ENCODE results near the gene CDC27. TPM values are rescaled to one million over a fixed set of nuclear protein-coding genes. Genes with fewer than 3 reads are reported as not detected.

CDC27 gene
- total and polyA plus RNA-seq, 2 of the 4 experiments (the other 2 are of a cell fraction), result 47.7 to 190 TPM

DNA sequence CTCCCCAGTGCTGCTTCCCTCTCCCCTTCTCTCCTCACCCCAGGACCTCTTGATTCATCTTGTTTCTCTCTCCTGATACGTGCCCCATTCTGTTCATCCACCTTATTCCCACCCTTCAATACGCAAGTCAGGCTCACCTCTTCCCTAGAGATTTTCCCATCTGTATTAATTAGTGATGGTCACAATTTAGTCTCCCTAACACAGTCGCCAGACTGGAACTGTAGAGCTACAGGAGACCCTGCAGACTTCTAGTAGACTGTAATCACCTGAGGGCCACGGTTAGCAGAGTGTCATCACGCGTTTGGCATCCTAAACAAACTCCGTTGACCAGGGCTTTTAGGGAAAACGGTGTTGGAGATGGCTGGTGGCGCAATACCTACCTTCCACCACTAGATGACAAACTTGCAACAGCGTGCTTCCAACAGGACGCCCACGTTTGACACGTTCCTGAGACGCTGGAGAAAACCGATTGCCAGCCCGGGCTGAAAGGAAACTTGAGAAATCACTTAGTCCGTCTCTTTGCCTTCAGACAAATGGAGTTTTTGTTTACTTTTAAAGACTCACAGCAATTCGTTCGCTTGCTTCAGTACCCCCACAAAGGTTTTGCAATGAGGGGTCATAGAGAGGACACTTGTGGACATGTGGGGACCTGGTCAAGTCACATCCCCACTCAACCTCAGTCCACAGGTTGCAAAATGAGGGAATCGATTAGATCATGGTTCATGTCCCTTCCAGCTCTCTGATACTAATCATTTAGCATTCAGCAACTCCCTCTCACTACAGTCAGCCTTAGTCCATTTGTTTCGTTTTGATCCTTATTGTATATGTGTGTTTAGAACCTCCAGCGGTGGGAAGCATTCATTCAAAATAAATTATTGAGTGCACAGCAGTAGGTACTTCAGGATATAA lies 40.7 kb upstream of the CDC27 start:
- ATAC-seq (ENCODE audit: low read depth) (peak; percentile 85), DNase-seq (peak; percentile 96)
- dilution Hi-C loops (cut with HindIII; ENCODE audit: low sequenced_read_pairs, unreplicated experiment) (no loop called here), intact Hi-C loops (cut with micrococcal nuclease) (loop anchor here (1.0 to 2.0 kb wide), 3 partner anchors 50 to 385 kb away; no protein-coding TSS in a partner anchor), in situ Hi-C loops (cut with MboI; ENCODE audit: low sequenced_read_pairs) (loop anchor here (5.0 to 10.0 kb wide), 2 partner anchors 83 to 385 kb away; no protein-coding TSS in a partner anchor)
- Histone ChIP-seq H4K5ac (ENCODE audit: low read depth, low read length) (peak overlapping the region; percentile 77), H3K23ac (ENCODE audit: low read depth, low read length) (peak overlapping the region; percentile 86), H4K8ac (ENCODE audit: low read depth in 2 of 2, low read length in 2 of 2) (peak overlapping the region; percentile 53 to 93), H2AFZ (replicated peaks; ENCODE audit: low read length, poor library complexity) (peak overlapping the region; percentile 73), H3K9me1 (ENCODE audit: insufficient read depth, low read length) (peaks cover 20% of the 10 kb centered on the region), H2AK9ac (replicated peaks; ENCODE audit: low read depth, low read length, poor library complexity) (no peak overlapping the region), H2AK5ac (ENCODE audit: low read depth, low read length) (peak overlapping the region; percentile 95), H3K14ac (replicated peaks; ENCODE audit: low read depth, low read length) (peak overlapping the region; percentile 92), H2BK5ac (ENCODE audit: low read depth, low read length, poor library complexity, severe bottlenecking) (peak overlapping the region; percentile 92), H3K4me1 (ENCODE audit: control insufficient read depth, insufficient read depth, low read length) (peaks cover 24% of the 10 kb centered on the region), H4K91ac (ENCODE audit: insufficient read depth, low read depth, low read length) (peak overlapping the region; percentile 90), H3K79me1 (ENCODE audit: low read depth in 1 of 2, low read length in 2 of 2) (peaks cover 0 to 6% of the 10 kb centered on the region in 2 experiments; a peak in 2 of 4 replicates), H3K56ac (ENCODE audit: extremely low read depth, insufficient read depth, low read length) (peak overlapping the region; percentile 70), H3K9me3 (ENCODE audit: control insufficient read depth, insufficient read depth, low read length) (no peaks in the 10 kb centered on the region), H2BK120ac (ENCODE audit: low read depth, low read length) (peak overlapping the region; percentile 97), H3K27ac (ENCODE audit: insufficient read depth, low read length) (peak overlapping the region; percentile 72), H3K18ac (ENCODE audit: low read depth, low read length) (peak overlapping the region; percentile 84), H3K27me3 (ENCODE audit: control insufficient read depth, insufficient read depth, low read length) (no peaks in the 10 kb centered on the region), H3K9ac (ENCODE audit: low read depth, low read length) (peak overlapping the region; percentile 54), H3K36me3 (ENCODE audit: control insufficient read depth, insufficient read depth, low read length) (no peaks in the 10 kb centered on the region), H3K4me3 (ENCODE audit: insufficient read depth, low read depth, low read length) (peak overlapping the region; percentile 5; the same call in 1 of the 2 replicates), H4K20me1 (ENCODE audit: insufficient read depth, low read length) (no peaks in the 10 kb centered on the region), H3K4ac (ENCODE audit: low read depth, low read length) (peak overlapping the region; percentile 91), H3K4me2 (ENCODE audit: low read depth, low read length) (peak overlapping the region; percentile 77), H2BK20ac (ENCODE audit: low read depth, low read length) (peak overlapping the region; percentile 97), H2BK15ac (ENCODE audit: low read depth, low read length) (peak overlapping the region; percentile 82)
- no TSS peak for BruUV-seq (replicated peaks)
- CTCF ChIA-PET, result interaction anchor here (0.9 to 3.4 kb wide), 5 partner anchors 10 to 385 kb away, joined by 3 to 30 read pairs (median 3); no protein-coding TSS in a partner anchor
- WGBS, 2 experiments (ENCODE audit: extremely low coverage in 2 of 2, insufficient read length in 1 of 2), result 0% methylated on average over 7 of the region's 22 CpGs; no CpG with 5 or more reads in 1 of the 2 experiments
- POLR2A ChIA-PET (ENCODE audit: unreplicated experiment), result no interaction called here
- TF ChIP-seq MAZ (IDR thresholded peaks at IDR 0.05; ENCODE audit: borderline replicate concordance, low read depth, low read length) (no peak), BHLHE40 (IDR thresholded peaks at IDR 0.05; ENCODE audit: low read depth, low read length) (peak; percentile 91), POLR2A (IDR thresholded peaks at IDR 0.05; ENCODE audit: low read depth, low read length) (peak; percentile 68), SMC3 (IDR thresholded peaks at IDR 0.05; ENCODE audit: low read depth, low read length) (peak; percentile 100), FOS (IDR thresholded peaks at IDR 0.05; ENCODE audit: low read depth, low read length) (no peak; the same call in 1 of the 2 replicates), CHD1 (IDR thresholded peaks at IDR 0.05; ENCODE audit: low read depth, low read length) (0 out of 2 replicates have a peak, but pooled peaks have one; percentile 24), RCOR1 (IDR thresholded peaks at IDR 0.05; ENCODE audit: insufficient replicate concordance, low read length) (peak; percentile 63), NFE2L2 (IDR thresholded peaks at IDR 0.05; ENCODE audit: low read depth, low read length) (no peak), CEBPB (IDR thresholded peaks at IDR 0.05; ENCODE audit: low read depth, low read length) (peak; percentile 95)
- TF ChIP-seq, protein P1, sequence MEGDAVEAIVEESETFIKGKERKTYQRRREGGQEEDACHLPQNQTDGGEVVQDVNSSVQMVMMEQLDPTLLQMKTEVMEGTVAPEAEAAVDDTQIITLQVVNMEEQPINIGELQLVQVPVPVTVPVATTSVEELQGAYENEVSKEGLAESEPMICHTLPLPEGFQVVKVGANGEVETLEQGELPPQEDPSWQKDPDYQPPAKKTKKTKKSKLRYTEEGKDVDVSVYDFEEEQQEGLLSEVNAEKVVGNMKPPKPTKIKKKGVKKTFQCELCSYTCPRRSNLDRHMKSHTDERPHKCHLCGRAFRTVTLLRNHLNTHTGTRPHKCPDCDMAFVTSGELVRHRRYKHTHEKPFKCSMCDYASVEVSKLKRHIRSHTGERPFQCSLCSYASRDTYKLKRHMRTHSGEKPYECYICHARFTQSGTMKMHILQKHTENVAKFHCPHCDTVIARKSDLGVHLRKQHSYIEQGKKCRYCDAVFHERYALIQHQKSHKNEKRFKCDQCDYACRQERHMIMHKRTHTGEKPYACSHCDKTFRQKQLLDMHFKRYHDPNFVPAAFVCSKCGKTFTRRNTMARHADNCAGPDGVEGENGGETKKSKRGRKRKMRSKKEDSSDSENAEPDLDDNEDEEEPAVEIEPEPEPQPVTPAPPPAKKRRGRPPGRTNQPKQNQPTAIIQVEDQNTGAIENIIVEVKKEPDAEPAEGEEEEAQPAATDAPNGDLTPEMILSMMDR (conservative IDR thresholded peaks at IDR 0.05; ENCODE audit: low read depth, low read length), result peak; percentile 99
- TF ChIP-seq, protein P2, sequence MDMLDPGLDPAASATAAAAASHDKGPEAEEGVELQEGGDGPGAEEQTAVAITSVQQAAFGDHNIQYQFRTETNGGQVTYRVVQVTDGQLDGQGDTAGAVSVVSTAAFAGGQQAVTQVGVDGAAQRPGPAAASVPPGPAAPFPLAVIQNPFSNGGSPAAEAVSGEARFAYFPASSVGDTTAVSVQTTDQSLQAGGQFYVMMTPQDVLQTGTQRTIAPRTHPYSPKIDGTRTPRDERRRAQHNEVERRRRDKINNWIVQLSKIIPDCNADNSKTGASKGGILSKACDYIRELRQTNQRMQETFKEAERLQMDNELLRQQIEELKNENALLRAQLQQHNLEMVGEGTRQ (IDR thresholded peaks at IDR 0.05; ENCODE audit: low read depth, low read length), result no peak
- TF ChIP-seq, protein P3, sequence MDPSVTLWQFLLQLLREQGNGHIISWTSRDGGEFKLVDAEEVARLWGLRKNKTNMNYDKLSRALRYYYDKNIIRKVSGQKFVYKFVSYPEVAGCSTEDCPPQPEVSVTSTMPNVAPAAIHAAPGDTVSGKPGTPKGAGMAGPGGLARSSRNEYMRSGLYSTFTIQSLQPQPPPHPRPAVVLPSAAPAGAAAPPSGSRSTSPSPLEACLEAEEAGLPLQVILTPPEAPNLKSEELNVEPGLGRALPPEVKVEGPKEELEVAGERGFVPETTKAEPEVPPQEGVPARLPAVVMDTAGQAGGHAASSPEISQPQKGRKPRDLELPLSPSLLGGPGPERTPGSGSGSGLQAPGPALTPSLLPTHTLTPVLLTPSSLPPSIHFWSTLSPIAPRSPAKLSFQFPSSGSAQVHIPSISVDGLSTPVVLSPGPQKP (IDR thresholded peaks at IDR 0.05; ENCODE audit: borderline replicate concordance, low read depth, low read length), result no peak
